HCT116 (cell line): ENCODE results near the gene ADGRD1. TPM values are rescaled to one million over a fixed set of nuclear protein-coding genes. Genes with fewer than 3 reads are reported as not detected.

Source experiments
- ATAC-seq: fragments of 200-7000 bp; cut with Tn5 transposase; 2 replicates; pipeline ENCODE4 v1.9.1; 2020; ENCODE audit warnings: mild to moderate bottlenecking, moderate library complexity
- BruUV-seq: library from RNA; stranded (reverse); fragments of 400-500 nt; replicated peaks from 2 replicates; lab custom pipeline; 2021; lab: Mats Ljungman, UMichigan
- CTCF ChIA-PET: fragments of 300-600 bp; sonication (Branson Sonifier 250); formaldehyde crosslinking; loops from one replicate; lab custom pipeline; 2021; ENCODE audit warnings: antibody characterized with exemption; lab: Charles Lee
- POLR2A ChIA-PET: fragments of 300-600, 350-600 bp; sonication (Branson Sonifier 250); formaldehyde crosslinking; loops from one replicate; lab custom pipeline; 2021; ENCODE audit warnings: antibody characterized with exemption; lab: Charles Lee
- RAD21 ChIA-PET, 2 experiments: fragments of 300-600 bp; sonication (Branson Sonifier 250); formaldehyde crosslinking; loops; one replicate each; lab custom pipeline; 2023; ENCODE audit warnings: low total read pairs in 2 of 2; ENCODE audit not compliant: uncharacterized antibody in 2 of 2, unreplicated experiment in 2 of 2, low non-redundant PET in 1 of 2; lab: Charles Lee
- DNase-seq: peaks from one replicate; pipeline ENCODE4 v3.0.0-alpha.2; 2010; ENCODE audit warnings: low read depth, low spot score
- H2AFZ ChIP-seq: fragments of 200-600 bp; shearing (Covaris generic), sonication (generic); 2 replicates; pipeline ENCODE4 v1.6.1; 2017; ENCODE audit warnings: low read depth, mixed run types, mixed read lengths, antibody characterized with exemption, low read length; ENCODE audit not compliant: poor library complexity, severe bottlenecking
- H3K27ac ChIP-seq: 2 replicates; pipeline ENCODE4 v1.5.1; 2012; ENCODE audit warnings: low read depth, low read length
- H3K27me3 ChIP-seq: fragments of 200-600 bp; sonication (generic); 2 replicates; pipeline ENCODE4 v1.6.1; 2016; ENCODE audit warnings: mixed run types, low read length, mixed read lengths; ENCODE audit not compliant: insufficient read depth
- H3K36me3 ChIP-seq, 2 experiments: fragments of 200-500 bp in 1 of 2; fragments of 200-600 bp in 1 of 2; sonication (Bioruptor generic) in 1 of 2; sonication (generic) in 1 of 2; 2 replicates each; pipeline versions ENCODE4 v1.5.1 to v1.6.1; 2014 to 2016; ENCODE audit warnings: low read length in 2 of 2, inconsistent platforms in 1 of 2, mixed read lengths in 1 of 2, mixed run types in 1 of 2; ENCODE audit not compliant: insufficient read depth in 2 of 2, control insufficient read depth in 1 of 2
- H3K4me1 ChIP-seq, 2 experiments: fragments of 200-600 bp in 1 of 2; sonication (generic) in 1 of 2; 2 replicates each; pipeline versions ENCODE4 v1.5.1 to v1.6.1; 2012 to 2017; ENCODE audit warnings: low read length in 2 of 2, inconsistent platforms in 1 of 2, mild to moderate bottlenecking in 1 of 2, mixed read lengths in 1 of 2, mixed run types in 1 of 2, moderate library complexity in 1 of 2; ENCODE audit not compliant: insufficient read depth in 2 of 2, control insufficient read depth in 1 of 2
- H3K4me2 ChIP-seq: fragments of 200-600 bp; sonication (generic); 2 replicates; pipeline ENCODE4 v1.6.1; 2017; ENCODE audit warnings: mixed run types, low read length, mixed read lengths
- H3K4me3 ChIP-seq, 2 experiments: fragments of 200-600 bp in 1 of 2; sonication (generic) in 1 of 2; replicated peaks in 1 of 2; 2 replicates each; pipeline ENCODE4 v1.5.1; 2011 to 2016; ENCODE audit warnings: low read length in 2 of 2, control low read depth in 1 of 2, low read depth in 1 of 2, mild to moderate bottlenecking in 1 of 2, mixed read lengths in 1 of 2, mixed run types in 1 of 2
- H3K79me2 ChIP-seq: fragments of 200-600 bp; sonication (generic); 2 replicates; pipeline ENCODE4 v1.6.1; 2017; ENCODE audit warnings: mild to moderate bottlenecking, mixed run types, low read length, moderate library complexity, mixed read lengths; ENCODE audit not compliant: insufficient read depth
- H3K9ac ChIP-seq: fragments of 200-600 bp; sonication (generic); 2 replicates; pipeline ENCODE4 v1.6.1; 2016; ENCODE audit warnings: low read length, mixed read lengths
- H3K9me2 ChIP-seq: fragments of 200-600 bp; sonication (generic), shearing (Covaris generic); 2 replicates; pipeline ENCODE4 v1.6.1; 2017; ENCODE audit warnings: mixed run types, mild to moderate bottlenecking, moderate library complexity; ENCODE audit not compliant: insufficient read depth
- H3K9me3 ChIP-seq, 2 experiments: fragments of 200-500 bp in 1 of 2; fragments of 200-600 bp in 1 of 2; sonication (Bioruptor generic) in 1 of 2; sonication (generic) in 1 of 2; 2 replicates each; pipeline ENCODE4 v1.6.1; 2014 to 2017; ENCODE audit warnings: low read length in 2 of 2, mixed read lengths in 2 of 2, inconsistent platforms in 1 of 2, low read depth in 1 of 2, mild to moderate bottlenecking in 1 of 2, mixed run types in 1 of 2, moderate library complexity in 1 of 2; ENCODE audit not compliant: control insufficient read depth in 1 of 2, insufficient read depth in 1 of 2
- H4K20me1 ChIP-seq: fragments of 200-600 bp; sonication (generic), shearing (Covaris generic); 2 replicates; pipeline ENCODE4 v1.6.1; 2017; ENCODE audit warnings: mixed run types, mild to moderate bottlenecking, moderate library complexity; ENCODE audit not compliant: insufficient read depth
- CEBPB ChIP-seq: IDR thresholded peaks from 2 replicates; pipeline ENCODE4 v1.6.1; 2012; ENCODE audit warnings: low read depth
- POLR2AphosphoS5 ChIP-seq: IDR thresholded peaks from 2 replicates; pipeline ENCODE4 v1.6.1; 2011; ENCODE audit warnings: mild to moderate bottlenecking, low read depth, low read length, moderate library complexity
- RAD21 ChIP-seq: IDR thresholded peaks from 2 replicates; pipeline ENCODE4 v1.6.1; 2012; ENCODE audit warnings: low read depth, mild to moderate bottlenecking
- intact Hi-C: fragments of 100-400 bp; cut with micrococcal nuclease; formaldehyde crosslinking; loops from 2 replicates; pipeline ENCODE4 v1.10.0; 2022
- total RNA-seq: library from RNA; stranded (reverse); gene quantifications from one replicate; pipeline ENCODE4 v1.2.1, GENCODE V29; 2021; ENCODE audit not compliant: unreplicated experiment
- TF ChIP-seq, protein P1 (sequence below), 3 experiments: fragments of 200-600 bp in 1 of 3; sonication (generic) in 1 of 3; IDR thresholded peaks in 2 of 3; conservative IDR thresholded peaks in 1 of 3; 2 replicates each; pipeline ENCODE4 v1.5.1; 2012 to 2017; ENCODE audit warnings: low read depth in 2 of 3, low read length in 2 of 3, antibody characterized with exemption in 1 of 3, borderline replicate concordance in 1 of 3, control low read depth in 1 of 3, mild to moderate bottlenecking in 1 of 3, mixed read lengths in 1 of 3, mixed run types in 1 of 3, moderate library complexity in 1 of 3; ENCODE audit not compliant: insufficient read depth in 1 of 3

Gene ADGRD1
- total RNA-seq, 1 experiment from 2014 or later = 0.44 TPM

DNA sequence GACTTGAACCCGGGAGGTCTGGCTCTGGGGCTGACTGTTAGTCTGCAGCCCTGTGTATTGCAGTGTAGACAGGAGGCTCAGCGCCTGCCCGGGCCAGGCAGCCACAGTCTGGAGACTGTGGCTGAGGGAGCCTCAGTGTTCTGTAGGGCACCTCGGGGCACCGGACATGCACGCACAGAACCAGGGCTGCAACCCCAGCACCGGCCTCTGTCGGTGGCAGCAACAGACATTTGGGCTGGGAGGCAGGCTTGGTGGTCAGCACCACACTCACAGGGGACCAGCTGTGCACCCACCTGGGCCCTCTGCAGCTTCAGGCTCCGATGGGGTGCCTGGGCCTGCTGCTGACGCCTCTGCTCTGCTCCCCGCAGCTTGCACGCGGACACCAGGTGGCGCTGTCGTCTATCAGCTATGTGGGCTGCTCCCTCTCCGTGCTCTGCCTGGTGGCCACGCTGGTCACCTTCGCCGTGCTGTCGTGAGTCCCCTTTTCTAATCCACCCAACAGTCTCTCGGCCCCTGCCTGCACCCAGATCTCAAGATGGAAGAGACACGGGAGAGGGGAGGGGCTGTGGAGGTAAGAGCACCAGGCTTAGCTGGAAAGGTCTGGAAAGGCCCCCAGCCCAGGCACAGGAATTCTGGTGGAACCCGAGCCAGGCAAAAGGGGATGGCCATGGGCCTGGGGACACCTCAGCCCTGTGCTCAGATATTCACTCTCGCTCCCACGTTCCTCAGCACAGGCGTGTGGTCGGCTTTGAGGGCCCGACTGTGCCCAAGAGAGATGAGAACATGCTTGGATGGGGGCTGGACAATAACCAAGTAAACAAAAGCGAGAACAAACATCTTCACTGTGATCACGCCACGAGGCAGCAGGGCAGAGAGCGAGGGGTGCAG, 151.0 kb downstream of the ADGRD1 start:
- TF ChIP-seq CEBPB (no peak), POLR2AphosphoS5 (no peak), RAD21 (peak; percentile 95)
- TF ChIP-seq, protein P1, sequence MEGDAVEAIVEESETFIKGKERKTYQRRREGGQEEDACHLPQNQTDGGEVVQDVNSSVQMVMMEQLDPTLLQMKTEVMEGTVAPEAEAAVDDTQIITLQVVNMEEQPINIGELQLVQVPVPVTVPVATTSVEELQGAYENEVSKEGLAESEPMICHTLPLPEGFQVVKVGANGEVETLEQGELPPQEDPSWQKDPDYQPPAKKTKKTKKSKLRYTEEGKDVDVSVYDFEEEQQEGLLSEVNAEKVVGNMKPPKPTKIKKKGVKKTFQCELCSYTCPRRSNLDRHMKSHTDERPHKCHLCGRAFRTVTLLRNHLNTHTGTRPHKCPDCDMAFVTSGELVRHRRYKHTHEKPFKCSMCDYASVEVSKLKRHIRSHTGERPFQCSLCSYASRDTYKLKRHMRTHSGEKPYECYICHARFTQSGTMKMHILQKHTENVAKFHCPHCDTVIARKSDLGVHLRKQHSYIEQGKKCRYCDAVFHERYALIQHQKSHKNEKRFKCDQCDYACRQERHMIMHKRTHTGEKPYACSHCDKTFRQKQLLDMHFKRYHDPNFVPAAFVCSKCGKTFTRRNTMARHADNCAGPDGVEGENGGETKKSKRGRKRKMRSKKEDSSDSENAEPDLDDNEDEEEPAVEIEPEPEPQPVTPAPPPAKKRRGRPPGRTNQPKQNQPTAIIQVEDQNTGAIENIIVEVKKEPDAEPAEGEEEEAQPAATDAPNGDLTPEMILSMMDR (IDR thresholded peaks at IDR 0.05 in 2 of 3, conservative IDR thresholded peaks at IDR 0.05 in 1 of 3; ENCODE audit: borderline replicate concordance in 1 of 3, insufficient read depth in 1 of 3, low read depth in 2 of 3, low read length in 2 of 3) = peak; percentile 89 to 96 (median 95)
- Histone ChIP-seq H3K4me2 (peak overlapping the region; percentile 38), H2AFZ (peak overlapping the region; percentile 47), H3K9me3 (no peaks in the 10 kb centered on the region), H3K27me3 (no peaks in the 10 kb centered on the region; the same call in 1 of the 2 replicates), H3K4me3 (no peak overlapping the region), H3K27ac (no peak overlapping the region), H3K4me1 (0 out of 4 replicates have a peak, but pooled peaks cover 0 to 5% of the 10 kb centered on the region in 2 experiments), H4K20me1 (no peaks in the 10 kb centered on the region), H3K9me2 (no peaks in the 10 kb centered on the region), H3K79me2 (no peaks in the 10 kb centered on the region), H3K36me3 (no peaks in the 10 kb centered on the region), H3K9ac (no peak overlapping the region)
- DNase-seq (peak; percentile 64), ATAC-seq (peak; percentile 99)
- intact Hi-C loops = loop anchor here (1.0 to 5.0 kb wide), 4 partner anchors 28 to 724 kb away; partner anchors contain the start of gene MMP17
- POLR2A ChIA-PET = no interaction called here
- BruUV-seq = no TSS peak
- CTCF ChIA-PET = interaction anchor here (0.6 to 4.0 kb wide), 8 partner anchors 8 to 726 kb away, joined by 3 to 43 read pairs (median 10); no protein-coding TSS in a partner anchor
- RAD21 ChIA-PET = interaction anchor here (0.6 to 1.8 kb wide), 7 partner anchors 10 to 825 kb away, joined by 3 to 8 read pairs (median 5); no protein-coding TSS in a partner anchor
